GM12801 (cell line): ENCODE measurements around the gene ULK2.

Experiments used
- TF ChIP-seq, protein P1 (sequence below): IDR thresholded peaks from one replicate; pipeline ENCODE4 v1.5.1; 2011; ENCODE audit warnings: control low read depth; ENCODE audit not compliant: insufficient read length; ENCODE audit errors: extremely low read depth

Gene ULK2

DNA sequence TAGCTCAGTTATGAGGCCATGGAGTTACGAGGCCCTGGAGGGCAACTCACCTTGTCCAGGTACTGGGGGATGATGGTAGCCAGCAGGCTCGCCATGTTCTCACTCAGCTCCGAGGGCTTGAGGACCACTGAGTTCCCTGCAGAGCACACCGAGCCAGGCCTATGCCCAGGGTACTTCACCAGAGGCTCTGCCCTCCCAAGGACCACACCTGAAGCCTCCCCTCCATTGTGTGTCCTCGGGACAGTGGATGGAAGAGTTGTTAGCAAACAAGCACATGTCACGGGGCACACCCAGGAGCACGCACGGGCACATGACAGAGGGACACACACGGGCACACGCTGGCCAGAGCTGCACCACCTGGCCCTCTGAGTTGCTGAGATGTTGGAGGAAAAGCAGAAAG, 125.2 kb downstream of the ULK2 start:
- TF ChIP-seq, protein P1, sequence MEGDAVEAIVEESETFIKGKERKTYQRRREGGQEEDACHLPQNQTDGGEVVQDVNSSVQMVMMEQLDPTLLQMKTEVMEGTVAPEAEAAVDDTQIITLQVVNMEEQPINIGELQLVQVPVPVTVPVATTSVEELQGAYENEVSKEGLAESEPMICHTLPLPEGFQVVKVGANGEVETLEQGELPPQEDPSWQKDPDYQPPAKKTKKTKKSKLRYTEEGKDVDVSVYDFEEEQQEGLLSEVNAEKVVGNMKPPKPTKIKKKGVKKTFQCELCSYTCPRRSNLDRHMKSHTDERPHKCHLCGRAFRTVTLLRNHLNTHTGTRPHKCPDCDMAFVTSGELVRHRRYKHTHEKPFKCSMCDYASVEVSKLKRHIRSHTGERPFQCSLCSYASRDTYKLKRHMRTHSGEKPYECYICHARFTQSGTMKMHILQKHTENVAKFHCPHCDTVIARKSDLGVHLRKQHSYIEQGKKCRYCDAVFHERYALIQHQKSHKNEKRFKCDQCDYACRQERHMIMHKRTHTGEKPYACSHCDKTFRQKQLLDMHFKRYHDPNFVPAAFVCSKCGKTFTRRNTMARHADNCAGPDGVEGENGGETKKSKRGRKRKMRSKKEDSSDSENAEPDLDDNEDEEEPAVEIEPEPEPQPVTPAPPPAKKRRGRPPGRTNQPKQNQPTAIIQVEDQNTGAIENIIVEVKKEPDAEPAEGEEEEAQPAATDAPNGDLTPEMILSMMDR, result no peak

GRCh38 chr17:19741832-19742457, 125.8 kb downstream of the ULK2 start:
- TF ChIP-seq, protein P1, result no peak

GRCh38 chr17:19740933-19741332, 126.8 kb downstream of the ULK2 start:
- TF ChIP-seq, protein P1, result no peak

DNA sequence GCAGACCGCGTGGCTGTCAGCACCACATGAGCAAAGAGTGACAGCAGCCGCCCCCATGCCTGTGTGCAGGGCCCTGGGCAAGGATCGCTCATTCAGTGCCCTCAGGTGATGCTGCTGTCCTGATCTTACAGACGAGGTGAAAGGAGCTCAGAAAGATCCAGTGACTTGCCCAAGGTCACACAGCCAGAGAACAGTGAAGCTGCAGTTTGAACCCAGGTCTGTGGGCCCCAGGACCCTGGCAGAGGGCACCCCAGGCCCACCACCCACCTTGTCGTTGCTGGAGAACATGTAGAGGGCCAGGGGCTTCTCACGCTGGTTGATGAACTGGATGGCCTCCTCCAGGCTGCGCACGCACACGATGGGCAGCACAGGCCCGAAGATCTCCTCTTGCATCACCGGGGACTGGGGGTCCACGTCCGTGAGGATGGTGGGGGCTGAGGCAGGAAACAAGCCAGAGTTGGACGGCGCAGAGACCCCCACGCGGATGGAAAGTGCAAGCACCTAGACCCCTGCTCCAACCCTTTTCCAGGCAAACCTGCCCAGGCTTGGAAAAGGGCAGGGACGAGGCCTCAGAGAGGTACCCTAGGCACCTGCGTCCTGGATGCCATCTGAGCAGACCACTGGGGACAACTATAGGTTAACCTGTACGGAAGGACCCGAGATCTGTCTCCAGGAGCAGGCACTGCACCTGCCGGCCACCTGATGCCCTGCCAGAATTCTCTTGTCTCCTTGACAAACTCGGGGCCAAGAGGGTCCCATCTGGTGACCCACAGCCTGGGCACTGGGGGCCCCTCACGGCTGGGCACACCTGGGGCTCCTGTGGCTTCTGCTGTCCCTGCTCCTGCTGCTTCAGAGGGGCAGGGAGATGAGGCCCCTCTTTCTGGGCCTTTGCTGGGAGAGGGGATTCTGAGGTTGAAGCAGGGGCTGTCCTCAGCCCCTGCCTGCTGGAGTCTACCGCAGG, 128.2 kb downstream of the ULK2 start:
- TF ChIP-seq, protein P1, result no peak

- TF ChIP-seq, protein P1, result no peak
These were observed 129.0 kb downstream of the ULK2 start for GRCh38 chr17:19738757-19739156.

DNA sequence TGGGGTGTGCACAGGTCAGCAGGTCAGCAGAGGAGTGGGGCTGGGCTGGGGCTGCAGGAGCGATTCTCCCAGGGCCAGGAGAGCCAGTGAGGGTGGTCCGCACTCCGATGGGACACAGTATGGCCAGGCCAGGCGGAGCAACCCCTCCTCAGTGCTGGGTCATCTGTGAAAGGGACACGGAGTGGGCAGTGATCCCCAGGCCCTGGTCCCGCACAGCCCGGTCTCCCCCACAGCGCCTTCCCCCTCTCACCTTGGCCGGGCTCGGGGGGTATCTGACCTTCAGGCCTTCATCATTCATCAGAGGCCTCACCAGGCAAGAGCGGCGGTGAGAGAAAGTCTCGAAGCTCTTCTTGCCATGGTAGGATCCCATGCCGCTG, 129.7 kb downstream of the ULK2 start:
- TF ChIP-seq, protein P1, result no peak

GRCh38 chr17:19737305-19738072, 130.2 kb downstream of the ULK2 start:
- TF ChIP-seq, protein P1, result no peak
